ENCODE results near the gene AIF1L. TPM values are rescaled to one million over a fixed set of nuclear protein-coding genes. Genes with fewer than 3 reads are reported as not detected.
A peak's percentile ranks its signal among the peaks of the same experiment; 100 is the strongest.

The AIF1L gene
- total RNA-seq, 1 donor from 2014 or later, result not detected

- H3K4me3 Mint-ChIP-seq, result no peak overlapping the region
- no peaks in the 10 kb centered on the region for H3K4me1 Mint-ChIP-seq
- no peaks in the 10 kb centered on the region for H3K27me3 Mint-ChIP-seq
- DNase-seq, result no peak
- POLR2A ChIA-PET, result no interaction called here
- H3K36me3 Mint-ChIP-seq (ENCODE audit: low read depth), result peaks cover 90% of the 10 kb centered on the region
- CTCF ChIA-PET, result no interaction called here
- ATAC-seq (ENCODE audit: low read depth), result no peak
- TF ChIP-seq, protein P1, sequence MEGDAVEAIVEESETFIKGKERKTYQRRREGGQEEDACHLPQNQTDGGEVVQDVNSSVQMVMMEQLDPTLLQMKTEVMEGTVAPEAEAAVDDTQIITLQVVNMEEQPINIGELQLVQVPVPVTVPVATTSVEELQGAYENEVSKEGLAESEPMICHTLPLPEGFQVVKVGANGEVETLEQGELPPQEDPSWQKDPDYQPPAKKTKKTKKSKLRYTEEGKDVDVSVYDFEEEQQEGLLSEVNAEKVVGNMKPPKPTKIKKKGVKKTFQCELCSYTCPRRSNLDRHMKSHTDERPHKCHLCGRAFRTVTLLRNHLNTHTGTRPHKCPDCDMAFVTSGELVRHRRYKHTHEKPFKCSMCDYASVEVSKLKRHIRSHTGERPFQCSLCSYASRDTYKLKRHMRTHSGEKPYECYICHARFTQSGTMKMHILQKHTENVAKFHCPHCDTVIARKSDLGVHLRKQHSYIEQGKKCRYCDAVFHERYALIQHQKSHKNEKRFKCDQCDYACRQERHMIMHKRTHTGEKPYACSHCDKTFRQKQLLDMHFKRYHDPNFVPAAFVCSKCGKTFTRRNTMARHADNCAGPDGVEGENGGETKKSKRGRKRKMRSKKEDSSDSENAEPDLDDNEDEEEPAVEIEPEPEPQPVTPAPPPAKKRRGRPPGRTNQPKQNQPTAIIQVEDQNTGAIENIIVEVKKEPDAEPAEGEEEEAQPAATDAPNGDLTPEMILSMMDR (IDR thresholded peaks at IDR 0.05), result no peak
- no peaks in the 10 kb centered on the region for H3K9me3 Mint-ChIP-seq
- intact Hi-C loops (cut with micrococcal nuclease), result no loop called here
- H3K27ac Mint-ChIP-seq, result no peak overlapping the region
These were observed 48.9 kb downstream of the AIF1L start for GRCh38 chr9:131145245-131145644.

DNA sequence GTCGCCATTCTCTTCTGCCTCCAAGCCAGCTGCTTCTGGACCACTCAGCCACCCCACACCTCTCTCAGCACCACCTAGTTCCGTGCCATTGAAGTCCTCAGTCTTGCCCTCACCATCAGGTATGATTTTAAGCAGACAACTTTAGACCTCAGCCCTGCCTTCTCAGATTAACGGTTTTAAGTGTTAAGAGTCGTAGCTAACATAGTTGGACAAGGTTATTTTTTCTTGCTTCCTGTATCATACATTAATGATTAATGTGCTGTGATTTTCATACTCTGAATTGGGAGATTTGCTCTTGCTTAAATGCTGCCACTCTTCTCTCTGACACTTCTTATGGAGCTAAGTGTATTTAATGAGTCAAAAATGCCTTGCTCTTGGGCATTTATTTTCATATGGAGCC, 49.9 kb downstream of the AIF1L start:
- ChIA-PET CTCF (interaction anchor here (0.6 kb wide), 1 partner anchor 611 kb away, joined by 3 read pairs; no protein-coding TSS in a partner anchor), POLR2A (no interaction called here)
- DNase-seq, result no peak
- TF ChIP-seq, protein P1 (IDR thresholded peaks at IDR 0.05), result no peak
- Mint-ChIP-seq H3K9me3 (no peaks in the 10 kb centered on the region), H3K27ac (no peak overlapping the region), H3K36me3 (ENCODE audit: low read depth) (peaks cover 89% of the 10 kb centered on the region), H3K27me3 (no peaks in the 10 kb centered on the region), H3K4me3 (no peak overlapping the region), H3K4me1 (no peaks in the 10 kb centered on the region)
- intact Hi-C loops (cut with micrococcal nuclease), result no loop called here
- ATAC-seq (ENCODE audit: low read depth), result no peak

DNA sequence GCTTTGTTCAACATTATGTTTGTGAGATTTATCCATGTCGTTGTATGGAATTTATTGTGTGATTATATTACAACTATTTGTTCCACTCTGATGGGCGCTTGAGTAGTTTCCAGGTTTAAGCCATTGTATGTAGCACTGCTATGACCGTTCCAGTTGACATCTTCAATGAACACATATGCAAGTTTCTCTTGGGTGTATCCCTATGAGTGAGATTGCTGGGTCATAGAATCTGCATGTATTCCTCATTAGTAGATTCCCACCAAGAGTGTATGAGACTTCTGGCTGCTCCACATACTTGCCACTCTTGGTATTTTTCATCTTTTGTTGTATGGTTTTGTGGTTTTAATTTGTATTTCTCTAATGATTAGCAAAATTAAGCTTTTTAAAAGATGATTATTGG, 51.9 kb downstream of the AIF1L start:
- intact Hi-C loops (cut with micrococcal nuclease), result no loop called here
- Mint-ChIP-seq H3K4me3 (no peak overlapping the region), H3K27me3 (no peaks in the 10 kb centered on the region), H3K9me3 (no peaks in the 10 kb centered on the region), H3K36me3 (ENCODE audit: low read depth) (peaks cover 92% of the 10 kb centered on the region), H3K27ac (no peak overlapping the region), H3K4me1 (no peaks in the 10 kb centered on the region)
- TF ChIP-seq, protein P1 (IDR thresholded peaks at IDR 0.05), result no peak
- ChIA-PET POLR2A (no interaction called here), CTCF (interaction anchor here (1.1 kb wide), 1 partner anchor 188 kb away, joined by 3 read pairs; no protein-coding TSS in a partner anchor)
- no peak for ATAC-seq (ENCODE audit: low read depth)
- DNase-seq, result no peak

GRCh38 chr9:131148966-131149687, 52.8 kb downstream of the AIF1L start:
- no peaks in the 10 kb centered on the region for H3K27me3 Mint-ChIP-seq
- no peak for DNase-seq
- intact Hi-C loops (cut with micrococcal nuclease), result no loop called here
- TF ChIP-seq, protein P1 (IDR thresholded peaks at IDR 0.05), result no peak
- no peak overlapping the region for H3K27ac Mint-ChIP-seq
- H3K36me3 Mint-ChIP-seq (ENCODE audit: low read depth), result peaks cover 91% of the 10 kb centered on the region
- no peak overlapping the region for H3K4me3 Mint-ChIP-seq
- no peaks in the 10 kb centered on the region for H3K9me3 Mint-ChIP-seq
- H3K4me1 Mint-ChIP-seq, result no peaks in the 10 kb centered on the region
- ATAC-seq (ENCODE audit: low read depth), result no peak
- CTCF ChIA-PET, result interaction anchor here (1.1 kb wide), 1 partner anchor 187 kb away, joined by 3 read pairs; no protein-coding TSS in a partner anchor
- POLR2A ChIA-PET, result no interaction called here

DNA sequence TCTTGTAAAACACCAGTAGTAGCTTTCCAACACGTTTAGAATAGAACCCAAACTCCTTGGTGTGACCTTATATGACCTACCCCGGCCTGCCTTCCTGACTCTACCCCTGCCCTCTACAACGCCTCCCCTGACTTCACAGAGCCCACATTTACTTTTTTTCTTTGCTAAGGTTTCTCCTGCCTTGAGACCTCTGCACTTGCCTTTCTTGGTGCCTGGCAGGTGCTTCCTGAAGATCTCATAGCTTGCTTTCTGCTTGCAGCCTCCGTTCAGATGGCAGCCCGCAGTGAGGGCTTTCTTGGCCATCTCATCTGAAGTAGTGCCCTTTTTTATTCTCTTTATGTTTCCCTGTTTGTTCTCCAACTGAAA, 53.3 kb downstream of the AIF1L start:
- H3K4me1 Mint-ChIP-seq, result no peaks in the 10 kb centered on the region
- no peak for ATAC-seq (ENCODE audit: low read depth)
- no peak overlapping the region for H3K4me3 Mint-ChIP-seq
- H3K27me3 Mint-ChIP-seq, result no peaks in the 10 kb centered on the region
- DNase-seq, result no peak
- peaks cover 91% of the 10 kb centered on the region for H3K36me3 Mint-ChIP-seq (ENCODE audit: low read depth)
- ChIA-PET POLR2A (no interaction called here), CTCF (no interaction called here)
- H3K9me3 Mint-ChIP-seq, result no peaks in the 10 kb centered on the region
- intact Hi-C loops (cut with micrococcal nuclease), result no loop called here
- TF ChIP-seq, protein P1 (IDR thresholded peaks at IDR 0.05), result no peak
- H3K27ac Mint-ChIP-seq, result peak overlapping the region; percentile 46

Measured in activated B cell treated with CpG ODN at 0.5 μM for 24 hours (primary cell).